Measurements from ENCODE around the gene UMAD1.

Gene UMAD1

GRCh38 chr7:7681191-7681935, 40.8 kb downstream of the UMAD1 start:
- TF ChIP-seq CTCF (IDR thresholded peaks at IDR 0.05; ENCODE audit: unreplicated experiment in 3 of 3), result peak; percentile 52 to 65 (median 59)
- H3K36me3 Mint-ChIP-seq (ENCODE audit: low read depth), result peaks cover 9% of the 10 kb centered on the region
- H3K27ac Mint-ChIP-seq, result peak overlapping the region in 1 of 3 experiments; percentile 40
- peaks cover 7% of the 10 kb centered on the region for H3K4me1 Mint-ChIP-seq
- no peak overlapping the region for H3K4me3 Mint-ChIP-seq
- H3K9me3 Mint-ChIP-seq, result peaks cover 3% of the 10 kb centered on the region
- H3K27me3 Mint-ChIP-seq (ENCODE audit: low read depth), result no peaks in the 10 kb centered on the region

GRCh38 chr7:7681936-7682329, 41.4 kb downstream of the UMAD1 start:
- peaks cover 3% of the 10 kb centered on the region for H3K9me3 Mint-ChIP-seq
- H3K4me1 Mint-ChIP-seq, result peaks cover 7% of the 10 kb centered on the region
- TF ChIP-seq CTCF (IDR thresholded peaks at IDR 0.05; ENCODE audit: unreplicated experiment in 3 of 3), result no peak
- no peak overlapping the region for H3K4me3 Mint-ChIP-seq
- no peaks in the 10 kb centered on the region for H3K27me3 Mint-ChIP-seq (ENCODE audit: low read depth)
- no peak overlapping the region for H3K27ac Mint-ChIP-seq
- H3K36me3 Mint-ChIP-seq (ENCODE audit: low read depth), result peaks cover 9% of the 10 kb centered on the region

- no peak overlapping the region for H3K4me3 Mint-ChIP-seq
- no peak overlapping the region for H3K27ac Mint-ChIP-seq
- no peaks in the 10 kb centered on the region for H3K27me3 Mint-ChIP-seq (ENCODE audit: low read depth)
- peaks cover 2% of the 10 kb centered on the region for H3K9me3 Mint-ChIP-seq
- peaks cover 3% of the 10 kb centered on the region for H3K36me3 Mint-ChIP-seq (ENCODE audit: low read depth)
- TF ChIP-seq CTCF (IDR thresholded peaks at IDR 0.05; ENCODE audit: unreplicated experiment in 3 of 3), result no peak
- peaks cover 7% of the 10 kb centered on the region for H3K4me1 Mint-ChIP-seq
Observed at GRCh38 chr7:7682861-7683260, 42.3 kb downstream of the UMAD1 start.

GRCh38 chr7:7686811-7687508, 46.4 kb downstream of the UMAD1 start:
- peak overlapping the region in 1 of 3 experiments; percentile 5 for H3K27ac Mint-ChIP-seq
- TF ChIP-seq CTCF (IDR thresholded peaks at IDR 0.05; ENCODE audit: unreplicated experiment in 3 of 3), result no peak
- H3K4me1 Mint-ChIP-seq, result no peaks in the 10 kb centered on the region
- no peaks in the 10 kb centered on the region for H3K36me3 Mint-ChIP-seq (ENCODE audit: low read depth)
- no peak overlapping the region for H3K4me3 Mint-ChIP-seq
- no peaks in the 10 kb centered on the region for H3K9me3 Mint-ChIP-seq
- H3K27me3 Mint-ChIP-seq (ENCODE audit: low read depth), result no peaks in the 10 kb centered on the region

GRCh38 chr7:7687800-7688199, 47.2 kb downstream of the UMAD1 start:
- TF ChIP-seq CTCF (IDR thresholded peaks at IDR 0.05; ENCODE audit: unreplicated experiment in 3 of 3), result no peak
- no peak overlapping the region for H3K4me3 Mint-ChIP-seq
- no peaks in the 10 kb centered on the region for H3K4me1 Mint-ChIP-seq
- no peaks in the 10 kb centered on the region for H3K9me3 Mint-ChIP-seq
- H3K27me3 Mint-ChIP-seq (ENCODE audit: low read depth), result no peaks in the 10 kb centered on the region
- H3K27ac Mint-ChIP-seq, result no peak overlapping the region
- H3K36me3 Mint-ChIP-seq (ENCODE audit: low read depth), result no peaks in the 10 kb centered on the region

Measured in nephron (organoid).